GM23338 (cell line): Measurements from ENCODE around the gene COL4A6. TPM values are rescaled to one million over a fixed set of nuclear protein-coding genes. Genes with fewer than 3 reads are reported as not detected.

Experiments used
- ATAC-seq: fragments of 200-7000 bp; cut with Tn5 transposase; 3 replicates; pipeline ENCODE4 v1.9.1; 2020
- DNase-seq: peaks from one replicate; pipeline ENCODE4 v3.0.0-alpha.2; 2015; ENCODE audit warnings: low spot score
- H2AFZ ChIP-seq: fragments of 200-600 bp; sonication (generic); 2 replicates; pipeline ENCODE4 v1.8.0; 2016; ENCODE audit warnings: antibody characterized with exemption, mild to moderate bottlenecking, moderate library complexity
- H3F3A ChIP-seq: fragments of 200-600 bp; sonication (generic); replicated peaks from 2 replicates; pipeline ENCODE4 v1.8.0; 2017; ENCODE audit warnings: antibody characterized with exemption, mixed run types, low read depth
- H3K27ac ChIP-seq: fragments of 200-600 bp; sonication (generic); 2 replicates; pipeline ENCODE4 v1.6.1; 2016; ENCODE audit warnings: low read depth
- H3K27me3 ChIP-seq: fragments of 200-600 bp; sonication (generic); 2 replicates; pipeline ENCODE4 v1.8.0; 2016; ENCODE audit warnings: mild to moderate bottlenecking, mixed run types, moderate library complexity; ENCODE audit not compliant: insufficient read depth
- H3K36me3 ChIP-seq: fragments of 200-600 bp; sonication (generic); 2 replicates; pipeline ENCODE4 v1.8.0; 2016; ENCODE audit warnings: mild to moderate bottlenecking; ENCODE audit not compliant: insufficient read depth
- H3K4me1 ChIP-seq: fragments of 200-600 bp; sonication (generic); 2 replicates; pipeline ENCODE4 v1.8.0; 2016; ENCODE audit warnings: mild to moderate bottlenecking, moderate library complexity; ENCODE audit not compliant: insufficient read depth
- H3K4me2 ChIP-seq: fragments of 200-600 bp; sonication (generic); 2 replicates; pipeline ENCODE4 v1.7.1; 2017; ENCODE audit warnings: mixed run types
- H3K4me3 ChIP-seq: fragments of 200-600 bp; sonication (generic); 2 replicates; pipeline ENCODE4 v1.6.1; 2016; ENCODE audit warnings: mixed run types
- H3K79me2 ChIP-seq: fragments of 200-600 bp; sonication (generic); replicated peaks from 2 replicates; pipeline ENCODE4 v1.8.0; 2017; ENCODE audit warnings: mild to moderate bottlenecking; ENCODE audit not compliant: insufficient read depth
- H3K9me2 ChIP-seq: fragments of 200-600 bp; sonication (generic); 2 replicates; pipeline ENCODE4 v1.8.0; 2017; ENCODE audit not compliant: insufficient read depth
- H4K20me1 ChIP-seq: fragments of 200-600 bp; sonication (generic); replicated peaks from 2 replicates; pipeline ENCODE4 v1.8.0; 2017; ENCODE audit warnings: mild to moderate bottlenecking; ENCODE audit not compliant: insufficient read depth
- H3K27ac Mint-ChIP-seq: 2 replicates; pipeline ENCODE4 v1.8.0; 2020; ENCODE audit warnings: inconsistent platforms, mild to moderate bottlenecking, moderate library complexity, mixed read lengths
- H3K27me3 Mint-ChIP-seq: 3 replicates; pipeline ENCODE4 v1.8.0; 2022; ENCODE audit warnings: low read depth, mild to moderate bottlenecking, moderate library complexity, mixed read lengths, inconsistent platforms; ENCODE audit not compliant: insufficient read depth, poor library complexity
- H3K36me3 Mint-ChIP-seq: 3 replicates; pipeline ENCODE4 v1.8.0; 2021; ENCODE audit warnings: low read depth, mild to moderate bottlenecking, inconsistent platforms, moderate library complexity, mixed read lengths
- H3K4me1 Mint-ChIP-seq: 3 replicates; pipeline ENCODE4 v1.8.0; 2020; ENCODE audit warnings: mild to moderate bottlenecking, inconsistent platforms, mixed read lengths
- H3K4me3 Mint-ChIP-seq: 3 replicates; pipeline ENCODE4 v1.8.0; 2021; ENCODE audit warnings: moderate library complexity, mild to moderate bottlenecking, inconsistent platforms, mixed read lengths
- H3K9me3 Mint-ChIP-seq: 3 replicates; pipeline ENCODE4 v1.8.0; 2020; ENCODE audit warnings: moderate library complexity, mild to moderate bottlenecking, inconsistent platforms, mixed read lengths
- CREB1 ChIP-seq: fragments of 250-450 bp; sonication (Bioruptor Pico); IDR thresholded peaks from 2 replicates; pipeline ENCODE4 v1.5.0; 2020; ENCODE audit warnings: low read depth, mild to moderate bottlenecking, moderate library complexity
- EZH2 ChIP-seq: fragments of 200-600 bp; sonication (generic); IDR thresholded peaks from one replicate; pipeline ENCODE4 v1.8.0; 2017; ENCODE audit warnings: antibody characterized with exemption, mild to moderate bottlenecking, low read depth; ENCODE audit not compliant: unreplicated experiment
- EZH2phosphoT487 ChIP-seq: fragments of 200-600 bp; sonication (generic); IDR thresholded peaks from one replicate; pipeline ENCODE4 v1.8.1; 2018; ENCODE audit warnings: antibody characterized with exemption; ENCODE audit not compliant: unreplicated experiment
- JUNB ChIP-seq: IDR thresholded peaks from one replicate; pipeline ENCODE4 v1.6.1; 2016; ENCODE audit warnings: antibody characterized with exemption; ENCODE audit not compliant: unreplicated experiment
- NANOG ChIP-seq: IDR thresholded peaks from 2 replicates; pipeline ENCODE4 v1.6.1; 2016; ENCODE audit warnings: antibody characterized with exemption, borderline replicate concordance
- POLR2AphosphoS5 ChIP-seq: IDR thresholded peaks from 2 replicates; pipeline ENCODE4 v1.6.1; 2016; ENCODE audit warnings: antibody characterized with exemption, low read depth
- STAT1 ChIP-seq: IDR thresholded peaks from one replicate; pipeline ENCODE4 v1.6.1; 2016; ENCODE audit warnings: antibody characterized with exemption; ENCODE audit not compliant: unreplicated experiment
- ZNF114 ChIP-seq: fragments of 250-450 bp; sonication (Bioruptor Pico); IDR thresholded peaks from 2 replicates; pipeline ENCODE4 v1.5.0; 2020; ENCODE audit warnings: mild to moderate bottlenecking, moderate library complexity
- ZNF331 ChIP-seq: fragments of 250-450 bp; sonication (Bioruptor Pico); IDR thresholded peaks from 2 replicates; pipeline ENCODE4 v1.5.0; 2020; ENCODE audit warnings: low read depth, mild to moderate bottlenecking, moderate library complexity
- polyA plus RNA-seq: library from polyadenylated mRNA; unstranded; fragments of >200 nt; fragmentation: Nextera tagmentation; extraction: Ambion mirVana; gene quantifications from 2 replicates; pipeline ENCODE4 v1.2.1, GENCODE V29; 2016
- total RNA-seq: library from RNA; depleted of rRNA; stranded (reverse); fragments of >200 nt; shearing (Covaris generic); gene quantifications from 2 replicates; pipeline ENCODE4 v1.2.3, GENCODE V29; 2014
- TF ChIP-seq, protein P1 (sequence below): IDR thresholded peaks from one replicate; pipeline ENCODE4 v1.6.1; 2018; ENCODE audit warnings: antibody characterized with exemption; ENCODE audit not compliant: unreplicated experiment
- TF ChIP-seq, protein P2 (sequence below): IDR thresholded peaks from 2 replicates; pipeline ENCODE4 v1.6.1; 2016; ENCODE audit warnings: antibody characterized with exemption
- TF ChIP-seq, protein P3 (sequence below), 2 experiments: fragments of 200-600 bp in 1 of 2; sonication (generic) in 1 of 2; conservative IDR thresholded peaks; 2 replicates each; pipeline versions ENCODE4 v1.5.1 to v1.6.1; 2016 to 2017; ENCODE audit warnings: antibody characterized with exemption in 2 of 2, low read depth in 2 of 2, mild to moderate bottlenecking in 2 of 2, moderate library complexity in 1 of 2
- TF ChIP-seq, protein P4 (sequence below): fragments of 250-450 bp; sonication (Bioruptor Pico); IDR thresholded peaks from 2 replicates; pipeline ENCODE4 v1.5.0; 2020; ENCODE audit warnings: mild to moderate bottlenecking, moderate library complexity

Gene COL4A6
- total and polyA plus RNA-seq, 2 experiments from 2014 or later = 4.1 to 15.2 TPM

DNA sequence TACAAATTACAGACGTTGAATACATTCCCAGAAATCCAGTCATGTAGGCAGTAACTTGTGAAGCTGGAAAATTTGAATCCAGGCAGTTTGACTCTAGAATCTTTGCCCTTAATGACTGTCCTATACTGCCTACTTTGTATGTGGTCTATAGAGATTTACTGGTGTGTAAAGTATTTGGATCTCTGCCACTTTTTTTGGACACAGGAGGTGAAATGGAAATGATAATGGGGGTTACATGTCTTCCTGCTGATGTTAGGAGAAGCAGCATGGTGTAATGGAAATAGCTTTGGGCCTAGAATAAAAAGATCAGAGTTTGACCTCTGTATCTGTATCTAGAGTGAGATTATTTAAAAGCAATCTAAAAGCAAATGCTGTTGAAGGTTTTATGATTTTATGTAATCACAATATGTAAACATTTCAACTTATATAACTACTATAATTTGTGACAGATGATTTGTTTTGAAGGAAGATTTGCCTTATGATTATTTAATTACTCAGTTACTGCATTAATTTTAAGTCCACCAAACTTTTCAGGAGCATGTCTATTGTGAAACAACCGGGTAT, 4.8 kb upstream of the COL4A6 start:
- Mint-ChIP-seq H3K36me3 (peaks cover 17% of the 10 kb centered on the region), H3K27ac (no peak overlapping the region), H3K4me1 (peaks cover 36% of the 10 kb centered on the region), H3K9me3 (peaks cover 16% of the 10 kb centered on the region; the same call in 2 of the 3 replicates), H3K27me3 (no peaks in the 10 kb centered on the region), H3K4me3 (peak overlapping the region; percentile 30; the same call in 1 of the 3 replicates)
- no peak for DNase-seq
- no peak overlapping the region for H2AFZ ChIP-seq
- no peak for ATAC-seq
- H3K4me3 ChIP-seq = no peak overlapping the region
- peaks cover 52% of the 10 kb centered on the region for H3K79me2 ChIP-seq
- H3K27me3 ChIP-seq = no peaks in the 10 kb centered on the region
- H4K20me1 ChIP-seq = no peaks in the 10 kb centered on the region
- peaks cover 14% of the 10 kb centered on the region; the same call in 1 of the 2 replicates for H3K4me1 ChIP-seq
- TF ChIP-seq STAT1 = no peak
- TF ChIP-seq, protein P1, sequence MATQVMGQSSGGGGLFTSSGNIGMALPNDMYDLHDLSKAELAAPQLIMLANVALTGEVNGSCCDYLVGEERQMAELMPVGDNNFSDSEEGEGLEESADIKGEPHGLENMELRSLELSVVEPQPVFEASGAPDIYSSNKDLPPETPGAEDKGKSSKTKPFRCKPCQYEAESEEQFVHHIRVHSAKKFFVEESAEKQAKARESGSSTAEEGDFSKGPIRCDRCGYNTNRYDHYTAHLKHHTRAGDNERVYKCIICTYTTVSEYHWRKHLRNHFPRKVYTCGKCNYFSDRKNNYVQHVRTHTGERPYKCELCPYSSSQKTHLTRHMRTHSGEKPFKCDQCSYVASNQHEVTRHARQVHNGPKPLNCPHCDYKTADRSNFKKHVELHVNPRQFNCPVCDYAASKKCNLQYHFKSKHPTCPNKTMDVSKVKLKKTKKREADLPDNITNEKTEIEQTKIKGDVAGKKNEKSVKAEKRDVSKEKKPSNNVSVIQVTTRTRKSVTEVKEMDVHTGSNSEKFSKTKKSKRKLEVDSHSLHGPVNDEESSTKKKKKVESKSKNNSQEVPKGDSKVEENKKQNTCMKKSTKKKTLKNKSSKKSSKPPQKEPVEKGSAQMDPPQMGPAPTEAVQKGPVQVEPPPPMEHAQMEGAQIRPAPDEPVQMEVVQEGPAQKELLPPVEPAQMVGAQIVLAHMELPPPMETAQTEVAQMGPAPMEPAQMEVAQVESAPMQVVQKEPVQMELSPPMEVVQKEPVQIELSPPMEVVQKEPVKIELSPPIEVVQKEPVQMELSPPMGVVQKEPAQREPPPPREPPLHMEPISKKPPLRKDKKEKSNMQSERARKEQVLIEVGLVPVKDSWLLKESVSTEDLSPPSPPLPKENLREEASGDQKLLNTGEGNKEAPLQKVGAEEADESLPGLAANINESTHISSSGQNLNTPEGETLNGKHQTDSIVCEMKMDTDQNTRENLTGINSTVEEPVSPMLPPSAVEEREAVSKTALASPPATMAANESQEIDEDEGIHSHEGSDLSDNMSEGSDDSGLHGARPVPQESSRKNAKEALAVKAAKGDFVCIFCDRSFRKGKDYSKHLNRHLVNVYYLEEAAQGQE = no peak
- TF ChIP-seq, protein P2, sequence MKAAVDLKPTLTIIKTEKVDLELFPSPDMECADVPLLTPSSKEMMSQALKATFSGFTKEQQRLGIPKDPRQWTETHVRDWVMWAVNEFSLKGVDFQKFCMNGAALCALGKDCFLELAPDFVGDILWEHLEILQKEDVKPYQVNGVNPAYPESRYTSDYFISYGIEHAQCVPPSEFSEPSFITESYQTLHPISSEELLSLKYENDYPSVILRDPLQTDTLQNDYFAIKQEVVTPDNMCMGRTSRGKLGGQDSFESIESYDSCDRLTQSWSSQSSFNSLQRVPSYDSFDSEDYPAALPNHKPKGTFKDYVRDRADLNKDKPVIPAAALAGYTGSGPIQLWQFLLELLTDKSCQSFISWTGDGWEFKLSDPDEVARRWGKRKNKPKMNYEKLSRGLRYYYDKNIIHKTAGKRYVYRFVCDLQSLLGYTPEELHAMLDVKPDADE = no peak
- TF ChIP-seq, protein P3, sequence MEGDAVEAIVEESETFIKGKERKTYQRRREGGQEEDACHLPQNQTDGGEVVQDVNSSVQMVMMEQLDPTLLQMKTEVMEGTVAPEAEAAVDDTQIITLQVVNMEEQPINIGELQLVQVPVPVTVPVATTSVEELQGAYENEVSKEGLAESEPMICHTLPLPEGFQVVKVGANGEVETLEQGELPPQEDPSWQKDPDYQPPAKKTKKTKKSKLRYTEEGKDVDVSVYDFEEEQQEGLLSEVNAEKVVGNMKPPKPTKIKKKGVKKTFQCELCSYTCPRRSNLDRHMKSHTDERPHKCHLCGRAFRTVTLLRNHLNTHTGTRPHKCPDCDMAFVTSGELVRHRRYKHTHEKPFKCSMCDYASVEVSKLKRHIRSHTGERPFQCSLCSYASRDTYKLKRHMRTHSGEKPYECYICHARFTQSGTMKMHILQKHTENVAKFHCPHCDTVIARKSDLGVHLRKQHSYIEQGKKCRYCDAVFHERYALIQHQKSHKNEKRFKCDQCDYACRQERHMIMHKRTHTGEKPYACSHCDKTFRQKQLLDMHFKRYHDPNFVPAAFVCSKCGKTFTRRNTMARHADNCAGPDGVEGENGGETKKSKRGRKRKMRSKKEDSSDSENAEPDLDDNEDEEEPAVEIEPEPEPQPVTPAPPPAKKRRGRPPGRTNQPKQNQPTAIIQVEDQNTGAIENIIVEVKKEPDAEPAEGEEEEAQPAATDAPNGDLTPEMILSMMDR (conservative IDR thresholded peaks at IDR 0.05; ENCODE audit: low read depth in 2 of 2) = no peak
- no peak for TF ChIP-seq EZH2
- TF ChIP-seq, protein P4, sequence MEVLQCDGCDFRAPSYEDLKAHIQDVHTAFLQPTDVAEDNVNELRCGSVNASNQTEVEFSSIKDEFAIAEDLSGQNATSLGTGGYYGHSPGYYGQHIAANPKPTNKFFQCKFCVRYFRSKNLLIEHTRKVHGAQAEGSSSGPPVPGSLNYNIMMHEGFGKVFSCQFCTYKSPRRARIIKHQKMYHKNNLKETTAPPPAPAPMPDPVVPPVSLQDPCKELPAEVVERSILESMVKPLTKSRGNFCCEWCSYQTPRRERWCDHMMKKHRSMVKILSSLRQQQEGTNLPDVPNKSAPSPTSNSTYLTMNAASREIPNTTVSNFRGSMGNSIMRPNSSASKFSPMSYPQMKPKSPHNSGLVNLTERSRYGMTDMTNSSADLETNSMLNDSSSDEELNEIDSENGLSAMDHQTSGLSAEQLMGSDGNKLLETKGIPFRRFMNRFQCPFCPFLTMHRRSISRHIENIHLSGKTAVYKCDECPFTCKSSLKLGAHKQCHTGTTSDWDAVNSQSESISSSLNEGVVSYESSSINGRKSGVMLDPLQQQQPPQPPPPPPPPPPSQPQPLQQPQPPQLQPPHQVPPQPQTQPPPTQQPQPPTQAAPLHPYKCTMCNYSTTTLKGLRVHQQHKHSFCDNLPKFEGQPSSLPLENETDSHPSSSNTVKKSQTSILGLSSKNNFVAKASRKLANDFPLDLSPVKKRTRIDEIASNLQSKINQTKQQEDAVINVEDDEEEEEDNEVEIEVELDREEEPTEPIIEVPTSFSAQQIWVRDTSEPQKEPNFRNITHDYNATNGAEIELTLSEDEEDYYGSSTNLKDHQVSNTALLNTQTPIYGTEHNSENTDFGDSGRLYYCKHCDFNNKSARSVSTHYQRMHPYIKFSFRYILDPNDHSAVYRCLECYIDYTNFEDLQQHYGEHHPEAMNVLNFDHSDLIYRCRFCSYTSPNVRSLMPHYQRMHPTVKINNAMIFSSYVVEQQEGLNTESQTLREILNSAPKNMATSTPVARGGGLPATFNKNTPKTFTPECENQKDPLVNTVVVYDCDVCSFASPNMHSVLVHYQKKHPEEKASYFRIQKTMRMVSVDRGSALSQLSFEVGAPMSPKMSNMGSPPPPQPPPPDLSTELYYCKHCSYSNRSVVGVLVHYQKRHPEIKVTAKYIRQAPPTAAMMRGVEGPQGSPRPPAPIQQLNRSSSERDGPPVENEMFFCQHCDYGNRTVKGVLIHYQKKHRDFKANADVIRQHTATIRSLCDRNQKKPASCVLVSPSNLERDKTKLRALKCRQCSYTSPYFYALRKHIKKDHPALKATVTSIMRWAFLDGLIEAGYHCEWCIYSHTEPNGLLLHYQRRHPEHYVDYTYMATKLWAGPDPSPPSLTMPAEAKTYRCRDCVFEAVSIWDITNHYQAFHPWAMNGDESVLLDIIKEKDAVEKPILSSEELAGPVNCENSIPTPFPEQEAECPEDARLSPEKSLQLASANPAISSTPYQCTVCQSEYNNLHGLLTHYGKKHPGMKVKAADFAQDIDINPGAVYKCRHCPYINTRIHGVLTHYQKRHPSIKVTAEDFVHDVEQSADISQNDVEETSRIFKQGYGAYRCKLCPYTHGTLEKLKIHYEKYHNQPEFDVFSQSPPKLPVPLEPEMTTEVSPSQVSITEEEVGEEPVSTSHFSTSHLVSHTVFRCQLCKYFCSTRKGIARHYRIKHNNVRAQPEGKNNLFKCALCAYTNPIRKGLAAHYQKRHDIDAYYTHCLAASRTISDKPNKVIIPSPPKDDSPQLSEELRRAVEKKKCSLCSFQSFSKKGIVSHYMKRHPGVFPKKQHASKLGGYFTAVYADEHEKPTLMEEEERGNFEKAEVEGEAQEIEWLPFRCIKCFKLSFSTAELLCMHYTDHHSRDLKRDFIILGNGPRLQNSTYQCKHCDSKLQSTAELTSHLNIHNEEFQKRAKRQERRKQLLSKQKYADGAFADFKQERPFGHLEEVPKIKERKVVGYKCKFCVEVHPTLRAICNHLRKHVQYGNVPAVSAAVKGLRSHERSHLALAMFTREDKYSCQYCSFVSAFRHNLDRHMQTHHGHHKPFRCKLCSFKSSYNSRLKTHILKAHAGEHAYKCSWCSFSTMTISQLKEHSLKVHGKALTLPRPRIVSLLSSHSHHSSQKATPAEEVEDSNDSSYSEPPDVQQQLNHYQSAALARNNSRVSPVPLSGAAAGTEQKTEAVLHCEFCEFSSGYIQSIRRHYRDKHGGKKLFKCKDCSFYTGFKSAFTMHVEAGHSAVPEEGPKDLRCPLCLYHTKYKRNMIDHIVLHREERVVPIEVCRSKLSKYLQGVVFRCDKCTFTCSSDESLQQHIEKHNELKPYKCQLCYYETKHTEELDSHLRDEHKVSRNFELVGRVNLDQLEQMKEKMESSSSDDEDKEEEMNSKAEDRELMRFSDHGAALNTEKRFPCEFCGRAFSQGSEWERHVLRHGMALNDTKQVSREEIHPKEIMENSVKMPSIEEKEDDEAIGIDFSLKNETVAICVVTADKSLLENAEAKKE = no peak
- no peak for TF ChIP-seq POLR2AphosphoS5
- no peak for TF ChIP-seq ZNF331 (CRISPR knock-in tag)
- no peak for TF ChIP-seq EZH2phosphoT487
- no peak for TF ChIP-seq ZNF114 (CRISPR knock-in tag)
- TF ChIP-seq NANOG = no peak
- no peak for TF ChIP-seq CREB1
- TF ChIP-seq JUNB = no peak
- no peak overlapping the region for H3K4me2 ChIP-seq
- H3K9me2 ChIP-seq = no peaks in the 10 kb centered on the region
- no peaks in the 10 kb centered on the region for H3F3A ChIP-seq
- no peaks in the 10 kb centered on the region for H3K36me3 ChIP-seq
- H3K27ac ChIP-seq = no peak overlapping the region
